Measurements from ENCODE around the gene USF3. TPM values are rescaled to one million over a fixed set of nuclear protein-coding genes. Genes with fewer than 3 reads are reported as not detected.

USF3 gene
- total and polyA plus RNA-seq, 2 of the 8 experiments (the other 6 are each of a cell fraction or from before 2014, with no cell fraction given) = 9.6 to 18.5 TPM

DNA sequence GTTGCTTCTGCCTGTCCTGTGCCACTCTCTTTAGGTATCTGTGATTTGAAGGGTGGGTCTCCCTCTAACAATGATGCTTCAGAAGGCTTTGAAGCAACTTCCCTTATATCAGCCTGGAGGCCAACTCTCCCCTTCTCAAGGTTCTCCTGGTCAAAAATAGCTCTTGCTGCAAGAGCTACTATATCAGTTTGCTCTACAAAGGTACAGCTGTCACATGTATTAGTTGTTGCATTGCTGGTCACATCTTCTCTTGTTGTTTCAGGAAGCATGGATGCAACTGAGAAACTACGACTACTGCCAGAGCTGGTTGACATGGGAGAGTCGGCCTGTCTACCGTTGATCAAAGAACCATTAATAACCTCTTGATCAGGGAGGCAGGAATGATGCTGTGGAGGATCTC is 38.3 kb downstream of the USF3 start (continued):
- TF ChIP-seq, protein P1, sequence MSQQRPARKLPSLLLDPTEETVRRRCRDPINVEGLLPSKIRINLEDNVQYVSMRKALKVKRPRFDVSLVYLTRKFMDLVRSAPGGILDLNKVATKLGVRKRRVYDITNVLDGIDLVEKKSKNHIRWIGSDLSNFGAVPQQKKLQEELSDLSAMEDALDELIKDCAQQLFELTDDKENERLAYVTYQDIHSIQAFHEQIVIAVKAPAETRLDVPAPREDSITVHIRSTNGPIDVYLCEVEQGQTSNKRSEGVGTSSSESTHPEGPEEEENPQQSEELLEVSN (IDR thresholded peaks at IDR 0.05) = no peak
- TF ChIP-seq ZNF274 (IDR thresholded peaks at IDR 0.05; ENCODE audit: borderline replicate concordance, extremely low read depth, low read length) (no peak), EGR1 (IDR thresholded peaks at IDR 0.05; ENCODE audit: borderline replicate concordance, low read depth, low read length) (no peak), KDM5A (IDR thresholded peaks at IDR 0.05; ENCODE audit: low read length) (no peak), JUN (IDR thresholded peaks at IDR 0.05; ENCODE audit: low read depth, low read length) (no peak), SP1 (IDR thresholded peaks at IDR 0.05; ENCODE audit: low read depth, low read length) (no peak), SIN3A (conservative IDR thresholded peaks at IDR 0.05 in 1 of 2, IDR thresholded peaks at IDR 0.05 in 1 of 2; ENCODE audit: low read depth in 1 of 2, low read length in 2 of 2) (no peak)

Measured in H1 (cell line).